Trophoblast cell (in vitro differentiated cells and primary cell): ENCODE data around the gene PIGN.

Experiments
- DNase-seq, 2 donors: peaks; one replicate each; pipeline ENCODE4 v3.0.0-alpha.2; 2016
- H2AFZ ChIP-seq: 2 replicates; pipeline ENCODE4 v1.6.1; 2013; ENCODE audit warnings: low read length, moderate library complexity, mild to moderate bottlenecking; ENCODE audit not compliant: insufficient read depth, poor library complexity
- H2AK5ac ChIP-seq: 2 replicates; pipeline ENCODE4 v1.6.1; 2013; ENCODE audit warnings: mild to moderate bottlenecking, low read length
- H2BK120ac ChIP-seq: 2 replicates; pipeline ENCODE4 v1.6.1; 2013; ENCODE audit warnings: low read length, mild to moderate bottlenecking, moderate library complexity; ENCODE audit not compliant: insufficient read depth, poor library complexity
- H2BK12ac ChIP-seq: 2 replicates; pipeline ENCODE4 v1.6.1; 2013; ENCODE audit warnings: mild to moderate bottlenecking, low read length, moderate library complexity
- H2BK5ac ChIP-seq: 2 replicates; pipeline ENCODE4 v1.6.1; 2013; ENCODE audit warnings: low read length, low read depth, moderate library complexity, mild to moderate bottlenecking; ENCODE audit not compliant: poor library complexity
- H3K14ac ChIP-seq: 2 replicates; pipeline ENCODE4 v1.6.1; 2013; ENCODE audit warnings: mild to moderate bottlenecking, low read length
- H3K18ac ChIP-seq: 2 replicates; pipeline ENCODE4 v1.6.1; 2013; ENCODE audit warnings: mild to moderate bottlenecking, low read length
- H3K23ac ChIP-seq: 2 replicates; pipeline ENCODE4 v1.6.1; 2013; ENCODE audit warnings: low read length
- H3K27ac ChIP-seq: 2 replicates; pipeline ENCODE4 v1.5.1; 2013; ENCODE audit warnings: low read depth, mild to moderate bottlenecking, inconsistent platforms, low read length, moderate library complexity
- H3K27me3 ChIP-seq: 2 replicates; pipeline ENCODE4 v1.6.1; 2013; ENCODE audit warnings: inconsistent platforms, mild to moderate bottlenecking, low read length, moderate library complexity; ENCODE audit not compliant: insufficient read depth
- H3K36me3 ChIP-seq, 2 experiments: 1 replicate in 1 of 2; 2 replicates in 1 of 2; pipeline ENCODE4 v1.6.1; 2013; ENCODE audit warnings: low read length in 2 of 2, mild to moderate bottlenecking in 2 of 2, moderate library complexity in 1 of 2; ENCODE audit not compliant: insufficient read depth in 2 of 2, control insufficient read depth in 1 of 2
- H3K4ac ChIP-seq: 2 replicates; pipeline ENCODE4 v1.6.1; 2013; ENCODE audit warnings: low read depth, mild to moderate bottlenecking, low read length, moderate library complexity
- H3K4me1 ChIP-seq, 2 experiments: 1 replicate in 1 of 2; 2 replicates in 1 of 2; pipeline ENCODE4 v1.6.1; 2013; ENCODE audit warnings: low read length in 2 of 2, mild to moderate bottlenecking in 2 of 2, moderate library complexity in 1 of 2; ENCODE audit not compliant: insufficient read depth in 2 of 2, control insufficient read depth in 1 of 2
- H3K4me2 ChIP-seq: 2 replicates; pipeline ENCODE4 v1.6.1; 2013; ENCODE audit warnings: inconsistent platforms, mild to moderate bottlenecking, low read length, moderate library complexity
- H3K4me3 ChIP-seq: 2 replicates; pipeline ENCODE4 v1.5.1; 2013; ENCODE audit warnings: mild to moderate bottlenecking, low read depth, low read length, inconsistent platforms
- H3K79me1 ChIP-seq: one replicate; pipeline ENCODE4 v1.6.1; 2013; ENCODE audit warnings: low read length
- H3K79me2 ChIP-seq: 2 replicates; pipeline ENCODE4 v1.6.1; 2013; ENCODE audit warnings: low read length, mild to moderate bottlenecking; ENCODE audit not compliant: control insufficient read depth, insufficient read depth, poor library complexity
- H3K9ac ChIP-seq: 2 replicates; pipeline ENCODE4 v1.6.1; 2013; ENCODE audit warnings: mild to moderate bottlenecking, low read length
- H3K9me3 ChIP-seq: 2 replicates; pipeline ENCODE4 v1.6.1; 2013; ENCODE audit warnings: low read depth, mild to moderate bottlenecking, control low read depth, inconsistent platforms, low read length; ENCODE audit not compliant: insufficient read depth
- H4K12ac ChIP-seq: 2 replicates; pipeline ENCODE4 v1.6.1; 2013; ENCODE audit warnings: low read depth, mild to moderate bottlenecking, low read length, moderate library complexity
- H4K8ac ChIP-seq: 2 replicates; pipeline ENCODE4 v1.6.1; 2013; ENCODE audit warnings: low read depth, mild to moderate bottlenecking, low read length, moderate library complexity
- H4K91ac ChIP-seq: one replicate; pipeline ENCODE4 v1.6.1; 2013; ENCODE audit warnings: low read depth, mild to moderate bottlenecking, low read length, moderate library complexity
- WGBS: extraction: QIAGEN DNeasy Blood & Tissue Kit; methylation state at CpG from one replicate; pipeline ENCODE4 v1.1.7; 2013; ENCODE audit warnings: missing lambda C conversion rate; ENCODE audit not compliant: insufficient read length, insufficient coverage; ENCODE audit errors: extremely low coverage; 5-methylcytosine and 5-hydroxymethylcytosine counted together

PIGN gene

DNA sequence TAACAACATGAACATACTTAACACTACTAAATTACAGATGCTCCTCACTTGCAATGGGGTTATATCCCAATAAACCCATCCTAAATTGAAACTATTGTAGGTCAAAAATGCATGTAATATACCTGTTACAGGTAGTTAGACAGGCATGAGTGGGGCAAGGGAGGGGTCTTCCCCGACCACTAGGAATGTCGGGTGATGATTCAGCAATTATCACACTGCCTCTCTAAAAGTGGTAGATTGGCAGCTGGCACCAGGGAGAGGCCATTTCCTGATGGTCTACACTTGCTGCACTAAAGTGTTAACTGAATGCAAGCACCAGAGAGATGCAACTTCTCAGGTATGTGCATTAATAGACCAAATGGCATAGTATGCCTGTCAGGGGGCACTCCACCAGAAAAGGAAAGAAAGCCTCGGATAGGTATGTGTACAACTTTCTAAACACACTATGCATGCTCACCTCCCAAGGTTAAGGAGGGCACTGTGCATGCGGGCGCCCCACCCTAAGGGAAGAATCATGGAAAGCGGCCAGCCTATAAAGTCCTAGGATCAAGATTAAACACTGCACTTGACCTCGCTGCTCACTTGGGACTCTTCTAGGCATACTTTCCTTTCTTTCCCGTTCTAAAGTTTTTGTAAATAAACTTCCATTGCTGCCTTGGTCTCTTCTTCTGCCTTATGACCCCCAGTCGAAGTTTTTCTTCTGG, 35.6 kb downstream of the PIGN start:
- Histone ChIP-seq H3K9me3 (no peaks in the 10 kb centered on the region), H2AK5ac (no peak overlapping the region), H4K12ac (no peak overlapping the region), H2BK120ac (no peak overlapping the region), H2BK12ac (no peak overlapping the region), H3K4me1 (no peaks in the 10 kb centered on the region), H3K23ac (no peak overlapping the region), H3K18ac (no peak overlapping the region), H4K8ac (no peak overlapping the region), H2AFZ (no peak overlapping the region), H2BK5ac (no peak overlapping the region), H3K27ac (no peak overlapping the region), H3K4ac (no peak overlapping the region), H3K79me2 (no peaks in the 10 kb centered on the region), H3K4me3 (no peak overlapping the region), H3K36me3 (no peaks in the 10 kb centered on the region), H3K79me1 (no peaks in the 10 kb centered on the region), H3K27me3 (no peaks in the 10 kb centered on the region), H4K91ac (no peak overlapping the region), H3K14ac (no peak overlapping the region), H3K9ac (no peak overlapping the region), H3K4me2 (no peak overlapping the region)
- WGBS, result no CpG with 5 or more reads among the region's 9 CpGs
- no peak for DNase-seq

DNA sequence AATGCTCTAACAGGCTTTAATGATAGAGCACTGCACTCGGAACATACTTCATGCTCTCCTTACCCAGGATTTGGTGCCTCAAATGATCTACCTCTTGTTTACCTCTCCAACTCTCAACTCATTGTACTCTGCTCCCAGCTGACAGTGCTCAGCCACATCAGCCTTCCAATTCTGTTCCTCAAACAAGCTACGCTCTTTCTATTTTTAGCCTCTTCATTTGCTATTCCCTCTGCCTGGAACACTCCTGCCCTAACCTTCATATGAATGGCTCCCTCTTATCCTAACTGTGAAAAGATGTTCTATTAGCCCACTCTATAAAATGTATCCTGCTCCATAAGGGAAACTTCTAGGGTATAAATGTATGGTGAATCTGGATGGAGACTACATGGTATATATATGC, 42.5 kb downstream of the PIGN start:
- Histone ChIP-seq H3K4me2 (no peak overlapping the region), H3K4me3 (no peak overlapping the region), H3K4me1 (no peaks in the 10 kb centered on the region), H3K4ac (no peak overlapping the region), H3K27ac (no peak overlapping the region), H4K8ac (no peak overlapping the region), H2BK5ac (no peak overlapping the region), H3K9me3 (no peaks in the 10 kb centered on the region), H3K14ac (no peak overlapping the region), H3K79me2 (no peaks in the 10 kb centered on the region), H3K18ac (no peak overlapping the region), H3K9ac (no peak overlapping the region), H4K91ac (no peak overlapping the region), H4K12ac (no peak overlapping the region), H3K23ac (no peak overlapping the region), H2AFZ (no peak overlapping the region), H2BK12ac (no peak overlapping the region), H3K79me1 (no peaks in the 10 kb centered on the region), H3K27me3 (no peaks in the 10 kb centered on the region), H2BK120ac (no peak overlapping the region), H2AK5ac (no peak overlapping the region), H3K36me3 (no peaks in the 10 kb centered on the region)
- no peak for DNase-seq
- WGBS, result no CpG with 5 or more reads among the region's 2 CpGs

DNA sequence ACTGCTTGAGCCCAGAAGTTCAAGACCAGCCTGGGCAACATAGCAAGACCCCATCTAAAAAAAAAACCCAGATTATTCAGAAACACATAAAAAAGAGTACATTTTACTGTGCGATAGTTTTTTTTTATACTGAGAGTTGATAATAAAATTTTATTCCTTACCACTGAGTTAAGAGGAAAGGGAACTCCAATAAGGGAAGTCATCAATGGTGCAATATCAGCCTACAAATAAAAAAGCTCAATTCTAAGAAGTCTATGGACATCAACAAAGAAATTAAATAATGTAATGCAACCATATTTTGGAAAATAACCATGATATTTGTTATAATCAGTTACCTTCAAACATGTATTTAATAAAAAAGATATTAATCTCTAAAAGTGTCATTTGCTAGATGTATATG, 46.6 kb downstream of the PIGN start:
- no peaks in the 10 kb centered on the region for H3K27me3 ChIP-seq
- H4K91ac ChIP-seq, result no peak overlapping the region
- H3K14ac ChIP-seq, result no peak overlapping the region
- no peaks in the 10 kb centered on the region for H3K4me1 ChIP-seq
- H2AK5ac ChIP-seq, result no peak overlapping the region
- no peak overlapping the region for H3K4me3 ChIP-seq
- no peak overlapping the region for H3K4ac ChIP-seq
- H3K36me3 ChIP-seq, result peaks cover 0 to 5% of the 10 kb centered on the region in 2 experiments
- H2BK120ac ChIP-seq, result no peak overlapping the region
- no peak overlapping the region for H4K12ac ChIP-seq
- H2BK12ac ChIP-seq, result no peak overlapping the region
- H3K4me2 ChIP-seq, result no peak overlapping the region
- no peak overlapping the region for H3K23ac ChIP-seq
- no peak overlapping the region for H3K9ac ChIP-seq
- no peak overlapping the region for H3K27ac ChIP-seq
- no peak overlapping the region for H2BK5ac ChIP-seq
- H3K9me3 ChIP-seq, result no peaks in the 10 kb centered on the region
- WGBS, result no CpG with 5 or more reads among the region's 1 CpG
- H4K8ac ChIP-seq, result no peak overlapping the region
- H3K79me1 ChIP-seq, result no peaks in the 10 kb centered on the region
- no peaks in the 10 kb centered on the region for H3K79me2 ChIP-seq
- H2AFZ ChIP-seq, result no peak overlapping the region
- DNase-seq, result no peak
- H3K18ac ChIP-seq, result no peak overlapping the region

DNA sequence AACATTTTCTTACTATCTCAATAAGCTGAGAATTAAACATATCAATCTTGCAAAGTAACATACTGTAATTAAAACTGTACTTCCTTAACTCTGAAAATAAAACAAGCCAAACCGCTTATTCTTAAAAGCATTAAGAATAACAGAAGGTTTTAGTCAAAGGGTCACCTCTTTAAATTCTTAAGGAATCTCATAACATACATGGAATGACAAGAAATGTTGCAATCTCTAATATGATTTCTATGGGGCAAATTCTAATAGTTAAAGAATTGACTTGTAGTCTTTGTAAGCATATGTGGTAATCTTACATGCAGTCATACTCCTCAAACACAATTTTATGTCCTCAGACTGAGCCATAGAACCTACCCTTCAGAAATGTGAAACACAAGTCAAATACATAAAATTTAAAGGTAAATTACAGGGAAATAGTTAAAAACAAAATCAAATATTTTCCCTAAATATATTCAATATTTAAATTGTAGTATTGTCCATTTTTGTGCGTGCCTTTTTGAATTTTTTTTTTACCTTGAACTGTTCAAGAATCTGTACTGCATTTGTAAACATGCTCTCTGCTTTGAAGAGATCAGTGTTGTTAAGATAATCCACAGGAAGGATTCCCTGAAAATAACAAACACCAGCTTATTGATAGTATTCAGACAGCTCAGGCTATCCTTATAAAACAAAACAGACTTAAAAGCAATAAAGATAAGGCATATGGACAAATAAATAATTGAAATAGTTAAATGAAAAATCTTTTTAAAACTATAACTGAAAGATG, 48.2 kb downstream of the PIGN start:
- WGBS, result no CpG with 5 or more reads among the region's 2 CpGs
- Histone ChIP-seq H4K91ac (no peak overlapping the region), H3K9me3 (no peaks in the 10 kb centered on the region), H2BK5ac (no peak overlapping the region), H3K79me1 (no peaks in the 10 kb centered on the region), H2BK12ac (no peak overlapping the region), H2AFZ (no peak overlapping the region), H2BK120ac (no peak overlapping the region), H4K12ac (no peak overlapping the region), H3K23ac (no peak overlapping the region), H3K27me3 (no peaks in the 10 kb centered on the region), H3K36me3 (peaks cover 0 to 5% of the 10 kb centered on the region in 2 experiments), H2AK5ac (no peak overlapping the region), H3K4me2 (no peak overlapping the region), H3K4ac (no peak overlapping the region), H3K27ac (no peak overlapping the region), H4K8ac (no peak overlapping the region), H3K4me1 (no peaks in the 10 kb centered on the region), H3K18ac (no peak overlapping the region), H3K4me3 (no peak overlapping the region), H3K79me2 (no peaks in the 10 kb centered on the region), H3K9ac (no peak overlapping the region), H3K14ac (no peak overlapping the region)
- DNase-seq, result no peak
